Activated naive CD4-positive, alpha-beta T cell treated with anti-CD3 and anti-CD28 coated beads, Interleukin-2, amount 10 ng/mL, durations not matched to agents 7 days and 5 days (primary cell): Measurements from ENCODE around the gene GAGE12J.
"Not testable (repeated sequence)": the region's sequence is repeated elsewhere in the genome, so short reads cannot be mapped to it uniquely, and the experiment has no call there.

Source experiments
- CTCF ChIA-PET: fragments of 350-600 bp; sonication (Branson Sonifier 250); formaldehyde crosslinking; loops from one replicate; lab custom pipeline; 2021; ENCODE audit warnings: antibody characterized with exemption; lab: Charles Lee
- DNase-seq: peaks from one replicate; pipeline ENCODE4 v3.0.0-alpha.2; 2020
- H3K27ac Mint-ChIP-seq: one replicate; pipeline ENCODE4 v1.8.0; 2021; ENCODE audit warnings: mild to moderate bottlenecking, moderate library complexity, mixed read lengths
- H3K27me3 Mint-ChIP-seq: one replicate; pipeline ENCODE4 v1.8.0; 2021; ENCODE audit warnings: mild to moderate bottlenecking, mixed read lengths
- H3K36me3 Mint-ChIP-seq: one replicate; pipeline ENCODE4 v1.8.0; 2021; ENCODE audit warnings: mixed read lengths
- H3K4me1 Mint-ChIP-seq: one replicate; pipeline ENCODE4 v1.8.0; 2021; ENCODE audit warnings: mixed read lengths
- H3K4me3 Mint-ChIP-seq: one replicate; pipeline ENCODE4 v1.8.0; 2021; ENCODE audit warnings: mild to moderate bottlenecking, moderate library complexity, mixed read lengths
- H3K9me3 Mint-ChIP-seq: one replicate; pipeline ENCODE4 v1.8.0; 2021; ENCODE audit warnings: mixed read lengths

The GAGE12J gene

GRCh38 chrX:49321737-49322136 lies at the start of gene GAGE12J:
GAGE12J (plus strand) TSS chrX:49322037; CDS start chrX:49323194, 1,157 bp downstream.
- H3K27ac Mint-ChIP-seq, CTCF ChIA-PET, H3K36me3 Mint-ChIP-seq, H3K4me3 Mint-ChIP-seq, DNase-seq, H3K27me3 Mint-ChIP-seq, H3K4me1 Mint-ChIP-seq, H3K9me3 Mint-ChIP-seq: not testable (repeated sequence)

- Mint-ChIP-seq H3K36me3 (peaks cover 28% of the 10 kb centered on the region), H3K27ac (peak overlapping the region; percentile 95), H3K9me3 (no peaks in the 10 kb centered on the region), H3K27me3 (no peaks in the 10 kb centered on the region), H3K4me1 (peaks cover 77% of the 10 kb centered on the region), H3K4me3 (peak overlapping the region; percentile 78)
- DNase-seq = peak; percentile 62
- CTCF ChIA-PET = interaction anchor here (1.5 to 2.7 kb wide), 2 partner anchors 9 to 80 kb away, joined by 4 to 6 read pairs; no protein-coding TSS in a partner anchor
Measured at GRCh38 chrX:49272421-49272820, 49.4 kb upstream of the GAGE12J start.

- CTCF ChIA-PET = interaction anchor here (1.5 to 2.7 kb wide), 3 partner anchors 9 to 81 kb away, joined by 4 to 6 read pairs (median 6); no protein-coding TSS in a partner anchor
- H3K4me1 Mint-ChIP-seq = peaks cover 78% of the 10 kb centered on the region
- no peaks in the 10 kb centered on the region for H3K27me3 Mint-ChIP-seq
- no peaks in the 10 kb centered on the region for H3K9me3 Mint-ChIP-seq
- peak; percentile 59 for DNase-seq
- peak overlapping the region; percentile 78 for H3K4me3 Mint-ChIP-seq
- peaks cover 28% of the 10 kb centered on the region for H3K36me3 Mint-ChIP-seq
- peak overlapping the region; percentile 95 for H3K27ac Mint-ChIP-seq
Measured at GRCh38 chrX:49273181-49273727, 48.6 kb upstream of the GAGE12J start.

- peaks cover 87% of the 10 kb centered on the region for H3K4me1 Mint-ChIP-seq
- no peaks in the 10 kb centered on the region for H3K27me3 Mint-ChIP-seq
- H3K4me3 Mint-ChIP-seq = no peak overlapping the region
- H3K27ac Mint-ChIP-seq = peak overlapping the region; percentile 96
- CTCF ChIA-PET = no interaction called here
- DNase-seq = no peak
- H3K9me3 Mint-ChIP-seq = no peaks in the 10 kb centered on the region
- peaks cover 31% of the 10 kb centered on the region for H3K36me3 Mint-ChIP-seq
Measured at GRCh38 chrX:49276207-49276606, 45.6 kb upstream of the GAGE12J start.

- peak overlapping the region; percentile 48 for H3K4me3 Mint-ChIP-seq
- no peaks in the 10 kb centered on the region for H3K9me3 Mint-ChIP-seq
- H3K27ac Mint-ChIP-seq = peak overlapping the region; percentile 96
- no peak for DNase-seq
- H3K4me1 Mint-ChIP-seq = peaks cover 81% of the 10 kb centered on the region
- CTCF ChIA-PET = no interaction called here
- no peaks in the 10 kb centered on the region for H3K27me3 Mint-ChIP-seq
- peaks cover 27% of the 10 kb centered on the region for H3K36me3 Mint-ChIP-seq
Measured at GRCh38 chrX:49276671-49277534, 44.9 kb upstream of the GAGE12J start.

- CTCF ChIA-PET = no interaction called here
- Mint-ChIP-seq H3K4me3 (peak overlapping the region; percentile 48), H3K4me1 (peaks cover 82% of the 10 kb centered on the region), H3K27me3 (no peaks in the 10 kb centered on the region), H3K9me3 (no peaks in the 10 kb centered on the region), H3K36me3 (peaks cover 28% of the 10 kb centered on the region), H3K27ac (peak overlapping the region; percentile 96)
- no peak for DNase-seq
Measured at GRCh38 chrX:49277535-49277830, 44.4 kb upstream of the GAGE12J start.

- H3K4me1 Mint-ChIP-seq = peaks cover 82% of the 10 kb centered on the region
- H3K9me3 Mint-ChIP-seq = no peaks in the 10 kb centered on the region
- H3K36me3 Mint-ChIP-seq = peaks cover 32% of the 10 kb centered on the region
- CTCF ChIA-PET = no interaction called here
- no peak for DNase-seq
- peak overlapping the region; percentile 96 for H3K27ac Mint-ChIP-seq
- H3K27me3 Mint-ChIP-seq = no peaks in the 10 kb centered on the region
- peak overlapping the region; percentile 48 for H3K4me3 Mint-ChIP-seq
Measured at GRCh38 chrX:49278081-49278480, 43.8 kb upstream of the GAGE12J start.

GRCh38 chrX:49282647-49283011 lies 39.2 kb upstream of the GAGE12J start:
- Mint-ChIP-seq H3K27me3 (no peaks in the 10 kb centered on the region), H3K4me3 (no peak overlapping the region), H3K4me1 (peaks cover 46% of the 10 kb centered on the region), H3K27ac (no peak overlapping the region), H3K9me3 (no peaks in the 10 kb centered on the region), H3K36me3 (peaks cover 21% of the 10 kb centered on the region)
- no peak for DNase-seq
- CTCF ChIA-PET = no interaction called here

GRCh38 chrX:49284212-49284611 lies 37.6 kb upstream of the GAGE12J start:
- Mint-ChIP-seq H3K36me3 (peaks cover 24% of the 10 kb centered on the region), H3K27me3 (no peaks in the 10 kb centered on the region), H3K4me3 (no peak overlapping the region), H3K9me3 (no peaks in the 10 kb centered on the region), H3K27ac (no peak overlapping the region), H3K4me1 (peaks cover 45% of the 10 kb centered on the region)
- DNase-seq = no peak
- CTCF ChIA-PET = no interaction called here

- Mint-ChIP-seq H3K4me1 (peaks cover 37% of the 10 kb centered on the region), H3K27ac (no peak overlapping the region), H3K36me3 (peaks cover 16% of the 10 kb centered on the region), H3K4me3 (no peak overlapping the region), H3K9me3 (no peaks in the 10 kb centered on the region), H3K27me3 (no peaks in the 10 kb centered on the region)
- CTCF ChIA-PET = no interaction called here
- no peak for DNase-seq
Measured at GRCh38 chrX:49286136-49286535, 35.7 kb upstream of the GAGE12J start.

GRCh38 chrX:49286581-49286980 lies 35.3 kb upstream of the GAGE12J start:
- Mint-ChIP-seq H3K4me3 (no peak overlapping the region), H3K36me3 (peaks cover 16% of the 10 kb centered on the region), H3K9me3 (no peaks in the 10 kb centered on the region), H3K27ac (no peak overlapping the region), H3K4me1 (peaks cover 38% of the 10 kb centered on the region), H3K27me3 (no peaks in the 10 kb centered on the region)
- CTCF ChIA-PET = interaction anchor here (1.4 kb wide), 1 partner anchor 94 kb away, joined by 8 read pairs; no protein-coding TSS in a partner anchor
- DNase-seq = no peak

- Mint-ChIP-seq H3K27ac (peak overlapping the region; percentile 34), H3K36me3 (peaks cover 12% of the 10 kb centered on the region), H3K27me3 (no peaks in the 10 kb centered on the region), H3K9me3 (no peaks in the 10 kb centered on the region), H3K4me1 (peaks cover 36% of the 10 kb centered on the region), H3K4me3 (no peak overlapping the region)
- CTCF ChIA-PET = interaction anchor here (1.4 kb wide), 1 partner anchor 95 kb away, joined by 8 read pairs; no protein-coding TSS in a partner anchor
- no peak for DNase-seq
Measured at GRCh38 chrX:49287665-49288064, 34.2 kb upstream of the GAGE12J start.

GRCh38 chrX:49290215-49290614 lies 31.6 kb upstream of the GAGE12J start:
- Mint-ChIP-seq H3K36me3 (peaks cover 10% of the 10 kb centered on the region), H3K9me3 (no peaks in the 10 kb centered on the region), H3K27ac (no peak overlapping the region), H3K4me3 (no peak overlapping the region), H3K27me3 (no peaks in the 10 kb centered on the region), H3K4me1 (peaks cover 32% of the 10 kb centered on the region)
- CTCF ChIA-PET = no interaction called here
- no peak for DNase-seq

GRCh38 chrX:49291615-49292337 lies 30.1 kb upstream of the GAGE12J start:
- Mint-ChIP-seq H3K4me3 (no peak overlapping the region), H3K27ac (no peak overlapping the region)
- CTCF ChIA-PET = interaction anchor here (0.6 to 1.5 kb wide), 4 partner anchors 16 to 463 kb away, joined by 3 to 6 read pairs (median 4); no protein-coding TSS in a partner anchor

More at GRCh38 chrX:49291615-49292337, 30.1 kb upstream of the GAGE12J start:
- Mint-ChIP-seq H3K36me3 (peaks cover 10% of the 10 kb centered on the region), H3K9me3 (no peaks in the 10 kb centered on the region), H3K4me1 (peaks cover 32% of the 10 kb centered on the region), H3K27me3 (no peaks in the 10 kb centered on the region)
- peak; percentile 81 for DNase-seq
